AG09309 (cell line): ENCODE data around the gene EIF3F.

Experiments
- DNase-seq: peaks from one replicate; pipeline ENCODE4 v3.0.0-alpha.2; 2010; ENCODE audit warnings: low read depth
- H3K4me3 ChIP-seq: 2 replicates; pipeline ENCODE4 v1.5.1; 2011; ENCODE audit warnings: mild to moderate bottlenecking, low read depth, low read length, moderate library complexity; ENCODE audit not compliant: control insufficient read depth
- TF ChIP-seq, protein P1 (sequence below): IDR thresholded peaks from 2 replicates; pipeline ENCODE4 v1.5.1; 2011; ENCODE audit warnings: mild to moderate bottlenecking, low read depth, low read length, inconsistent platforms; ENCODE audit not compliant: insufficient read depth, control insufficient read depth; ENCODE audit errors: missing control alignments

EIF3F gene

DNA sequence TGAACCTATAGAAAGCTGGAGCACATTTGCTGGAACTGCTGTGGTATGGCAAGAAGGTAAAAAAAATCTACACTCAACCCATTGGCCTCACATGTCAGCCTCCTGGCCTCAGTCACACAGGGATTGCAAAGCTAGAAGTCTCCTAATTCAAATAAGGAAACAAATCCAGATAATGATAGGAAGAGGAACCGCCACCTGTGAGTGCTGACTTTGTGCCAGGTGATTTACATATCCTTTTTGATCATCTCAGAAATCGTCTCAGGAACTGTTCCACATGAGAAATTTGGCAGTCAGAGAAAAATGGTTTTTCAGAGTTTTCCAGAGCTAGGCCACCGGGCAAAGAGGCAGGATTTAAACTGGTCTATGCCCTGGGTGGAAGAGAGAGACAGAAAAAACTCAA is 22.9 kb upstream of the EIF3F start:
- H3K4me3 ChIP-seq: no peak overlapping the region
- no peak for DNase-seq
- TF ChIP-seq, protein P1, sequence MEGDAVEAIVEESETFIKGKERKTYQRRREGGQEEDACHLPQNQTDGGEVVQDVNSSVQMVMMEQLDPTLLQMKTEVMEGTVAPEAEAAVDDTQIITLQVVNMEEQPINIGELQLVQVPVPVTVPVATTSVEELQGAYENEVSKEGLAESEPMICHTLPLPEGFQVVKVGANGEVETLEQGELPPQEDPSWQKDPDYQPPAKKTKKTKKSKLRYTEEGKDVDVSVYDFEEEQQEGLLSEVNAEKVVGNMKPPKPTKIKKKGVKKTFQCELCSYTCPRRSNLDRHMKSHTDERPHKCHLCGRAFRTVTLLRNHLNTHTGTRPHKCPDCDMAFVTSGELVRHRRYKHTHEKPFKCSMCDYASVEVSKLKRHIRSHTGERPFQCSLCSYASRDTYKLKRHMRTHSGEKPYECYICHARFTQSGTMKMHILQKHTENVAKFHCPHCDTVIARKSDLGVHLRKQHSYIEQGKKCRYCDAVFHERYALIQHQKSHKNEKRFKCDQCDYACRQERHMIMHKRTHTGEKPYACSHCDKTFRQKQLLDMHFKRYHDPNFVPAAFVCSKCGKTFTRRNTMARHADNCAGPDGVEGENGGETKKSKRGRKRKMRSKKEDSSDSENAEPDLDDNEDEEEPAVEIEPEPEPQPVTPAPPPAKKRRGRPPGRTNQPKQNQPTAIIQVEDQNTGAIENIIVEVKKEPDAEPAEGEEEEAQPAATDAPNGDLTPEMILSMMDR: no peak

GRCh38 chr11:7964873-7965272 is 22.3 kb upstream of the EIF3F start:
- TF ChIP-seq, protein P1: no peak
- H3K4me3 ChIP-seq: peak overlapping the region; percentile 4
- DNase-seq: no peak

- H3K4me3 ChIP-seq: peak within 1 kb of the TSS; percentile 4
- DNase-seq: peak; percentile 80
- TF ChIP-seq, protein P1: no peak
Observed at GRCh38 chr11:7965386-7965785, 21.8 kb upstream of the EIF3F start, which contains the start of gene NLRP10. NLRP10 (minus strand) TSS chr11:7965447; CDS start chr11:7963495, 1,952 bp downstream.

DNA sequence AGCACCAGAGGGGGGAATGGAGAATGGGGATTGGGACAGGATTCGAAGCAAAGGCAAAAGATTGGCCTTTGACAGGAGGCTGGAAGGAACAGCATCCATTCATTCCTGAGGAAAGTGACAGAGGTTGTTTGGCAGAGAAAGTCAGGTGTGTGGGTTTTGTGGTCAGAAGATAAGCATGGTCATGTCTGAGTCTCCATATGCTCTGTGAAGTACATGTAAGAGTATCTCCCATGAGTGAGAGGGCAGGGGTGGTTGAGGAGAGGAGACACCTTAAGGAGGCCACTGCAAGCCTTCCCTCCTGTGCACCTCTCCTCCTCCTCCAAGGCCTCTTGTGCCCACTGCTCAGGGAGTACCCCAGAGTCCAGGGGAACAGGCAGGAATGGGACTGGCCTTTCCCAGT is 20.0 kb upstream of the EIF3F start:
- H3K4me3 ChIP-seq: no peak overlapping the region
- no peak for DNase-seq
- TF ChIP-seq, protein P1: no peak

GRCh38 chr11:7967826-7968225 is 19.3 kb upstream of the EIF3F start:
- no peak for DNase-seq
- H3K4me3 ChIP-seq: no peak overlapping the region
- TF ChIP-seq, protein P1: no peak

DNA sequence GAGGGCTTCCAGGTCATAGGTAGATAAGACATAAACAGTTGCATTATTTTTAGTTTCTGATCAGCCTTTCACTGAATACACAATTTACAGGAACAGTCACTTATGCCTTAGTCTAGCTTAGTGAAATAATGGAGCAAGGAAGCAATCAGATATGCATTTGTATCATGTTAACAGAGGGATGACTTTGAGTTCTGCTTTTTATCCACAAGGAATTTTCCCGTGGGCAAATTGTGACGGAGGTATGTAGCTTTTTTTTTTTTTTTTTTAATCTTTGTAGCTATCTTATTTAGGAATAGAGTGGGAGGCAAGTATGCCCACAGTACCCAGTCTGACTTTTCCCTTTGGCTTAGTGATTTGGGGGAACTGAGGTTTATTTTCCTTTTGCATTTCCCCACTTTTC is 18.5 kb upstream of the EIF3F start:
- no peak for DNase-seq
- TF ChIP-seq, protein P1: no peak
- no peak overlapping the region for H3K4me3 ChIP-seq
